ENCODE results near the gene NEU3.

GRCh38 chr11:75013051-75013450 lies 24.3 kb downstream of the NEU3 start:
- TF ChIP-seq MLX (CRISPR knock-in tag; IDR thresholded peaks at IDR 0.05) (no peak), CTCF (IDR thresholded peaks at IDR 0.05) (no peak), IRF1 (CRISPR knock-in tag; IDR thresholded peaks at IDR 0.05) (no peak)

All from WTC11 (cell line).